C4-2B (cell line): ENCODE measurements around the gene LRP11.
A peak's percentile ranks its signal among the peaks of the same experiment; 100 is the strongest.
"Not testable (repeated sequence)": the region's sequence is repeated elsewhere in the genome, so short reads cannot be mapped to it uniquely, and the experiment has no call there.

Source experiments
- H3K27ac ChIP-seq: fragments of 450-650 bp; 2 replicates; pipeline ENCODE4 v1.5.1; 2017
- CTCF ChIP-seq: fragments of 450-650 bp; conservative IDR thresholded peaks from 2 replicates; pipeline ENCODE4 v1.5.1; 2017; ENCODE audit warnings: mild to moderate bottlenecking
- ZFX ChIP-seq: fragments of 450-650 bp; IDR thresholded peaks from 2 replicates; pipeline ENCODE4 v1.6.1; 2017

LRP11 gene

GRCh38 chr6:149895833-149896271, 31.7 kb upstream of the LRP11 start:
- TF ChIP-seq CTCF (no peak), ZFX (no peak)
- H3K27ac ChIP-seq = peak overlapping the region; percentile 19; the same call in 1 of the 2 replicates

GRCh38 chr6:149895048-149895590, 31.0 kb upstream of the LRP11 start:
- TF ChIP-seq ZFX (no peak), CTCF (0 out of 2 replicates have a peak, but pooled peaks have one; percentile 4)
- H3K27ac ChIP-seq = peak overlapping the region; percentile 19

- not testable (repeated sequence) for H3K27ac ChIP-seq
Observed at GRCh38 chr6:149891864-149892263, 27.7 kb upstream of the LRP11 start.

GRCh38 chr6:149891259-149891658, 27.1 kb upstream of the LRP11 start:
- TF ChIP-seq ZFX (no peak), CTCF (no peak)
- H3K27ac ChIP-seq = no peak overlapping the region

- TF ChIP-seq ZFX (no peak), CTCF (no peak)
- H3K27ac ChIP-seq = no peak overlapping the region
Observed at GRCh38 chr6:149890629-149891045, 26.5 kb upstream of the LRP11 start.

GRCh38 chr6:149889326-149889725, 25.2 kb upstream of the LRP11 start:
- H3K27ac ChIP-seq = no peak overlapping the region
- TF ChIP-seq CTCF = no peak
- TF ChIP-seq ZFX = no peak

GRCh38 chr6:149888659-149889058, 24.5 kb upstream of the LRP11 start:
- H3K27ac ChIP-seq = no peak overlapping the region
- TF ChIP-seq CTCF (no peak), ZFX (no peak)

GRCh38 chr6:149888093-149888492, 23.9 kb upstream of the LRP11 start:
- TF ChIP-seq ZFX (no peak), CTCF (no peak)
- no peak overlapping the region for H3K27ac ChIP-seq
